HPDE6-E6E7 (cell line): ENCODE data around the gene TRAPPC2B.
"Not testable (repeated sequence)": the region's sequence is repeated elsewhere in the genome, so short reads cannot be mapped to it uniquely, and the experiment has no call there.

Source experiments
- DNase-seq: peaks from one replicate; pipeline ENCODE4 v3.0.0; 2011; ENCODE audit warnings: missing footprints; ENCODE audit errors: extremely low spot score

The TRAPPC2B gene

GRCh38 chr19:57374647-57375046 is 11.3 kb downstream of the TRAPPC2B start:
- DNase-seq: not testable (repeated sequence)

GRCh38 chr19:57376151-57376550 is 12.8 kb downstream of the TRAPPC2B start:
- no peak for DNase-seq

GRCh38 chr19:57377498-57378146 is 14.3 kb downstream of the TRAPPC2B start:
- DNase-seq: no peak

- no peak for DNase-seq
These were observed 17.6 kb downstream of the TRAPPC2B start for GRCh38 chr19:57380923-57381322.

- no peak for DNase-seq
These were observed 19.6 kb downstream of the TRAPPC2B start for GRCh38 chr19:57382806-57383488.

- DNase-seq: no peak
These were observed 25.9 kb downstream of the TRAPPC2B start for GRCh38 chr19:57389194-57389729.

GRCh38 chr19:57389730-57390598 is 26.6 kb downstream of the TRAPPC2B start, which contains the start of gene ZNF548:
Gene ZNF548, plus strand, starts transcription at chr19:57389854. Its CDS starts 246 bp downstream, at chr19:57390100.
- peak; percentile 93 for DNase-seq

- no peak for DNase-seq
These were observed 32.4 kb downstream of the TRAPPC2B start for GRCh38 chr19:57395710-57396109.

- no peak for DNase-seq
These were observed 35.5 kb downstream of the TRAPPC2B start for GRCh38 chr19:57398868-57399267.

- DNase-seq: no peak
These were observed 40.6 kb downstream of the TRAPPC2B start for GRCh38 chr19:57403737-57404563.

GRCh38 chr19:57406516-57407123 is 43.3 kb downstream of the TRAPPC2B start:
- DNase-seq: peak; percentile 86

- peak; percentile 98 for DNase-seq
These were observed 47.7 kb downstream of the TRAPPC2B start, which contains the start of gene ZNF17 for GRCh38 chr19:57410877-57411671. Gene ZNF17, plus strand, starts transcription at chr19:57411161. Its CDS starts 2,455 bp downstream, at chr19:57413616.
